Activated naive CD8-positive, alpha-beta T cell (primary cell): Measurements from ENCODE around the gene TCF7L2.

Source experiments
- H3K27ac Mint-ChIP-seq: one replicate; pipeline ENCODE4 v1.8.0; 2021; ENCODE audit warnings: mixed read lengths
- H3K27me3 Mint-ChIP-seq: one replicate; pipeline ENCODE4 v1.8.0; 2021; ENCODE audit warnings: mixed read lengths
- H3K36me3 Mint-ChIP-seq: one replicate; pipeline ENCODE4 v1.8.0; 2021; ENCODE audit warnings: mixed read lengths
- H3K4me1 Mint-ChIP-seq: one replicate; pipeline ENCODE4 v1.8.0; 2021; ENCODE audit warnings: low read depth, mixed read lengths
- H3K4me3 Mint-ChIP-seq: one replicate; pipeline ENCODE4 v1.8.0; 2021; ENCODE audit warnings: mild to moderate bottlenecking, mixed read lengths
- H3K9me3 Mint-ChIP-seq: one replicate; pipeline ENCODE4 v1.8.0; 2021; ENCODE audit warnings: low read depth, mixed read lengths

Gene TCF7L2

DNA sequence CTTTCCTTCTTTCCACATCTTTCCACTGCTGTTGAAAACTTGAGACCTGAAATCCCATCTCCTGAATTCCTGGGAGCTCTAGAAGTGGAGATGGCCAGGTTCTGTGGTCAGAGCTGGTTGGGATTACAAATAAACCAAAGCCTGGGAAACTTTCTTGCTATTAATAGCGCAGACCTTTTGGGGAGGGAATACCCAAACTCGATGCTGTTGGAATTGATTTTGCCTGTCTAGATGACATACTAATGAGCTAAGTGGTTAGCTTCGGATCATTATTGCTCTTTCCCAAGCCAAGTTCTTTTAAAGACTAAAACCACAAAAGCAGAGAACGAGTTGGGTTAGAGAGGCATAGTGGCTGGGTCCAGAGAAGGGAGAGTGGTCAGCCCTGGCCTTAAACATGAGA lies 76.6 kb downstream of the TCF7L2 start:
- Mint-ChIP-seq H3K4me3 (no peak overlapping the region), H3K27ac (no peak overlapping the region), H3K27me3 (no peaks in the 10 kb centered on the region), H3K4me1 (no peaks in the 10 kb centered on the region), H3K9me3 (no peaks in the 10 kb centered on the region), H3K36me3 (peaks cover 2% of the 10 kb centered on the region)

- no peaks in the 10 kb centered on the region for H3K4me1 Mint-ChIP-seq
- H3K36me3 Mint-ChIP-seq = peaks cover 2% of the 10 kb centered on the region
- H3K27me3 Mint-ChIP-seq = no peaks in the 10 kb centered on the region
- no peak overlapping the region for H3K4me3 Mint-ChIP-seq
- no peak overlapping the region for H3K27ac Mint-ChIP-seq
- no peaks in the 10 kb centered on the region for H3K9me3 Mint-ChIP-seq
Observed at GRCh38 chr10:113027230-113027573, 77.2 kb downstream of the TCF7L2 start.

DNA sequence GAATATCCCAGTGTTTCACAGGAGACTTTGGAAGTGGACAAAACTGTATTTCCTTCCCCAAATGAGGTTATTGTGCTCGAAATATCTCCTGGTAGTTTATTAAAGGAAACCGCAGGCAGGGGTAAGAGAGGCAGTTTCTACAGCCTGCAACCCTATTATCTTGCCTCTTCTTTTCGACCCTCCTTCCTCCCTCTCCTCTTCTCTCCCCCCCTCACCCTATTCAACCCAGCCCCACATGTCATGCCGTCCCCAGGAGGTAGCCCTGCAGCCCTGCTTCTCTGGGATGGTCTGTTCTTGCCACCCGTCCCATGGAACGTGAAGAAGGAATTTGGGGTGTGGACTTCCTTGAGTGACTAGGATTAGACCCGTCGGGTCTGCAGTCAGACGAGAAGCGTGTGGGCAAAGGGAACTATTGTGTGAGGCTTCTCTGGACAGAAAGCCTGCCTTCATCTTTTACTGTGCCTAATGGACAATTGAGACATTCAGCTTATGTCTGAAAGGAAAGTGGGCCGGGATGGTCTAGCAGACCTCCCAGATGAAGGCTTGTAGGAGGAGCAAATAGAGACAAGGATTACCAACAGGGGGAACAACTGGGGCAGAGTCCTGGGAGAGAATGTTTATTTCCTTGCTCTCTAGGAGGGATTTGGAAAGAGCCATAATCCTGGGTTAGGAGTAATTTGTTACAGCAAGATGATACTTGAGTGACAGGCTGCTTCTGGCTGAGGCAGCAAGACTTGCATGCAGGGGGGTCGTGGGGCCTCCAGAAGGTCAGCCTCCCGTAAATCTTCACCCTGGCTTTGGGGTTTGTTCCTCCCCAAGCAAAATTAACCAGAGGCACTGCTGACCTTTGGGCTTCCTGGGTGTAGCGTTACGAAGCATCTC lies 77.8 kb downstream of the TCF7L2 start:
- H3K9me3 Mint-ChIP-seq = no peaks in the 10 kb centered on the region
- peaks cover 2% of the 10 kb centered on the region for H3K36me3 Mint-ChIP-seq
- H3K27ac Mint-ChIP-seq = no peak overlapping the region
- no peaks in the 10 kb centered on the region for H3K27me3 Mint-ChIP-seq
- no peaks in the 10 kb centered on the region for H3K4me1 Mint-ChIP-seq
- no peak overlapping the region for H3K4me3 Mint-ChIP-seq

GRCh38 chr10:113028456-113029440 lies 78.7 kb downstream of the TCF7L2 start:
- Mint-ChIP-seq H3K4me3 (no peak overlapping the region), H3K27me3 (no peaks in the 10 kb centered on the region), H3K27ac (no peak overlapping the region), H3K4me1 (no peaks in the 10 kb centered on the region), H3K36me3 (peaks cover 2% of the 10 kb centered on the region), H3K9me3 (no peaks in the 10 kb centered on the region)

GRCh38 chr10:113030453-113030852 lies 80.4 kb downstream of the TCF7L2 start:
- no peak overlapping the region for H3K27ac Mint-ChIP-seq
- H3K9me3 Mint-ChIP-seq = no peaks in the 10 kb centered on the region
- H3K4me3 Mint-ChIP-seq = no peak overlapping the region
- H3K36me3 Mint-ChIP-seq = peaks cover 2% of the 10 kb centered on the region
- no peaks in the 10 kb centered on the region for H3K4me1 Mint-ChIP-seq
- no peaks in the 10 kb centered on the region for H3K27me3 Mint-ChIP-seq

GRCh38 chr10:113031147-113031546 lies 81.1 kb downstream of the TCF7L2 start:
- no peaks in the 10 kb centered on the region for H3K4me1 Mint-ChIP-seq
- H3K36me3 Mint-ChIP-seq = peaks cover 2% of the 10 kb centered on the region
- H3K9me3 Mint-ChIP-seq = no peaks in the 10 kb centered on the region
- H3K27ac Mint-ChIP-seq = no peak overlapping the region
- H3K27me3 Mint-ChIP-seq = no peaks in the 10 kb centered on the region
- H3K4me3 Mint-ChIP-seq = no peak overlapping the region

DNA sequence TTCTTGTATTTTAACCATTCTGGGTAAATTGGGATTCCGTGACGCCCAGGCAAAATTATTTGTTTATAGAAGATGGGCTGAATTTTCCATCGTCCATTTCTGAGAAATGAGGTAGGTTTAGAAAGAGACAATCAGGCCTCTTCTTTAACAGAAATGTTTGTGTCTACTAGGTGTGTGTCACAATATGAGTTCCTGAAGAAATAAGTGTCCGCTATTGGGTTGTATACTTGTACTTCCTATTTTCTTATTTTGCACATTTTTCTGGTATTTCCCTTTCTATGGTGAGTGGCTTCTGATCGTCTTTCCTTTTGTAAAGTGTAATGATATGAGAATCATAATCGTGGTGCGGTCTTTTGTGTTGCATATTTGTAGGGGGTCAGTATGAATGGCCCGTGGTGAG lies 83.9 kb downstream of the TCF7L2 start:
- no peak overlapping the region for H3K4me3 Mint-ChIP-seq
- H3K36me3 Mint-ChIP-seq = peaks cover 2% of the 10 kb centered on the region
- H3K27ac Mint-ChIP-seq = no peak overlapping the region
- no peaks in the 10 kb centered on the region for H3K9me3 Mint-ChIP-seq
- no peaks in the 10 kb centered on the region for H3K4me1 Mint-ChIP-seq
- H3K27me3 Mint-ChIP-seq = no peaks in the 10 kb centered on the region

DNA sequence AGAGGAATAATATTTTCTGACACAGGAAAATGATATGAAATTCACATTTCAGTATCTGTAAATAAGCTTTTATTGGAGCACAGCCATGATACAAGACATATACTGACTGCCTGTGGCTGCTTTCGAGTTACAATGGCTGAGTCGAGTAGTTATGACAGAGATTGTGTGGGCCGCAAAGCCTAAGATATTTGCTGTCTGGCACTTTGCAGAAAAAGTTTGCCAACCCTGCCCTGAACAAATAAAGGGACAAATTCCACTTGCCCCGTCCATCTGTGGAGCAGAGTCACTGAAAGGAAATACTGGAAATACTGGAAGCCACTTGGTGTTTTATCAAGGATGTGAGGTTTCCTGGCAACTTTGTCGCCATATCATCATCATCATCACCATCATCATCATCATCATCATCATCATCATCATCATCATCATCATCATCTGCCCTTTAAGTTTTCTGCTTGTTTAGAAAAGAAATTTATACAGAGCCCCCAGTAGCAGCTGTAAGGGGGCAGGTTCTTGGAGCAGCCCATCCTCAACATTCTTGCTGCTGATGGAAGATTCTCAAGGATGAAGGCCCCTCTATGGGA lies 85.8 kb downstream of the TCF7L2 start:
- H3K4me3 Mint-ChIP-seq = no peak overlapping the region
- no peaks in the 10 kb centered on the region for H3K27me3 Mint-ChIP-seq
- H3K36me3 Mint-ChIP-seq = no peaks in the 10 kb centered on the region
- no peak overlapping the region for H3K27ac Mint-ChIP-seq
- no peaks in the 10 kb centered on the region for H3K4me1 Mint-ChIP-seq
- no peaks in the 10 kb centered on the region for H3K9me3 Mint-ChIP-seq

- Mint-ChIP-seq H3K4me1 (no peaks in the 10 kb centered on the region), H3K4me3 (no peak overlapping the region), H3K9me3 (no peaks in the 10 kb centered on the region), H3K36me3 (no peaks in the 10 kb centered on the region), H3K27me3 (no peaks in the 10 kb centered on the region), H3K27ac (no peak overlapping the region)
Observed at GRCh38 chr10:113036619-113037018, 86.6 kb downstream of the TCF7L2 start.

- Mint-ChIP-seq H3K27me3 (no peaks in the 10 kb centered on the region), H3K9me3 (no peaks in the 10 kb centered on the region), H3K36me3 (no peaks in the 10 kb centered on the region), H3K4me3 (no peak overlapping the region), H3K4me1 (no peaks in the 10 kb centered on the region), H3K27ac (no peak overlapping the region)
Observed at GRCh38 chr10:113037218-113037617, 87.2 kb downstream of the TCF7L2 start.

GRCh38 chr10:113038183-113038582 lies 88.1 kb downstream of the TCF7L2 start:
- H3K36me3 Mint-ChIP-seq = peaks cover 3% of the 10 kb centered on the region
- no peak overlapping the region for H3K4me3 Mint-ChIP-seq
- no peaks in the 10 kb centered on the region for H3K9me3 Mint-ChIP-seq
- H3K27me3 Mint-ChIP-seq = no peaks in the 10 kb centered on the region
- H3K27ac Mint-ChIP-seq = no peak overlapping the region
- no peaks in the 10 kb centered on the region for H3K4me1 Mint-ChIP-seq

DNA sequence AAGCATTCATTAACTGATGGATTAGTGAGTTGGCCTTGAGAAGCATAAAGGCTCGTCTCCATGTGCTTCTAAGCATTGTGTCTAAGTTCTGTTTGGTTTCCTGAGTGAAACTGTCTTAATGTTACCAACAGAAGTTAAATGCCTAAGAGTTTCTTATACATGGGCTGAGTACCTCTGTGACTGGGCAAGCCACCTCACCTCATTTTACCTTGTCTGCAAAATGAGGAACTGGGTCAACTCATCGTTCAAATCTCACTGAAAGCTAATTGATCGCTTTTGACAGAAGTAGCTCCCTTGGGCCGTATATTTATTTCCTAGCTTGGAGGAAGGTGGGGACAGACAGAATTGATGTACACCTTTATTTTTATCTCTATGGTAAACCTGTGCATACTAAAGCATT lies 88.9 kb downstream of the TCF7L2 start:
- Mint-ChIP-seq H3K27ac (no peak overlapping the region), H3K4me1 (no peaks in the 10 kb centered on the region), H3K9me3 (no peaks in the 10 kb centered on the region), H3K36me3 (peaks cover 3% of the 10 kb centered on the region), H3K27me3 (no peaks in the 10 kb centered on the region), H3K4me3 (no peak overlapping the region)

- Mint-ChIP-seq H3K4me3 (no peak overlapping the region), H3K36me3 (peaks cover 7% of the 10 kb centered on the region)
Observed at GRCh38 chr10:113041324-113041723, 91.3 kb downstream of the TCF7L2 start.

GRCh38 chr10:113041841-113042750 lies 92.0 kb downstream of the TCF7L2 start:
- no peak overlapping the region for H3K4me3 Mint-ChIP-seq
- no peak overlapping the region for H3K27ac Mint-ChIP-seq
- no peaks in the 10 kb centered on the region for H3K9me3 Mint-ChIP-seq
- no peaks in the 10 kb centered on the region for H3K27me3 Mint-ChIP-seq
- H3K4me1 Mint-ChIP-seq = no peaks in the 10 kb centered on the region
- peaks cover 7% of the 10 kb centered on the region for H3K36me3 Mint-ChIP-seq

More at GRCh38 chr10:113041324-113041723, 91.3 kb downstream of the TCF7L2 start:
- Mint-ChIP-seq H3K27me3 (no peaks in the 10 kb centered on the region), H3K27ac (no peak overlapping the region), H3K9me3 (no peaks in the 10 kb centered on the region), H3K4me1 (no peaks in the 10 kb centered on the region)
